Measurements from ENCODE around the gene FHIT. TPM values are rescaled to one million over a fixed set of nuclear protein-coding genes. Genes with fewer than 3 reads are reported as not detected.

FHIT gene
- total RNA-seq, 4 donors from 2014 or later = 3.2 to 10.9 (median 6.4) TPM

DNA sequence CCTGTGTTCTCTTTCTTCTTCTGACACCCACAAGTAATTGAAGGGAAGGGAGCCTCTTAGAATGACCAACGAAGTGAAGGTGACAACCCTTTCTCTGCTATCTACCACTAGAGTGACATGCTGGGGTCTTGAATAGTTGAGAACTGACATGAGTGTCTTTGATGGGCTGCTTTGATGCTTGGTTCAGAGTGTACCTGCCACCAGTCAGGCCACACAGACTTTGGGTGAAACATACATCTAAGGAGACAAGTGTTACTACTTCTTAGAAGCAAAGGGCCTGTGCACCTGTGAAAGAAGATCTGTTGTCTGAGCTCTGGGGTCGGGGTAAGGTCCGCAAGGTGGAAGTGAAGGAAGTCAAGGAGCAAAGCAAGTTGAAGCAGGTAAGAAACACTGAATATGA is 1160.7 kb downstream of the FHIT start:
- no peak for ATAC-seq (ENCODE audit: low FRiP score)
- TF ChIP-seq CTCF (IDR thresholded peaks at IDR 0.05) = no peak
- DNase-seq (ENCODE audit: low spot score) = no peak

DNA sequence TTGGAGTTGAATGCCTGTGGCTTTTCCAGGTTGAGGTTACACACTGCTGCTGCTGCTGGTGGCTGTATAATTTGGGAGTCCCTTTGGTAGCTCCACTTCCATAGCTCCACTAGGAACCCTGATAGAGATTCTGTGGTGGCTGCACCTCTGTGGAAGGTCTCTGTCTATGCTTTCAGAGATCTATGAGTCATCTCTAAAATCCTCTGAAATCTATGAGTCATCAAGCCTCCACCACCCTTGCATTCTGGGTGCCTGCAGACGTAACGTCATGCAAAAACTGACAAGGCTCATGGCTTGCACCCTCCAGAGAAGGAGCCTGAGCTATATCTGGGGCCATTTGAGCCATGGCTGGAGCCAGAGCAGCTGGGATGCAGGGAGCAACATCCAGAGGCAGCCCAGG is 1164.4 kb downstream of the FHIT start:
- DNase-seq (ENCODE audit: low spot score) (no peak), ATAC-seq (ENCODE audit: low FRiP score) (no peak)
- TF ChIP-seq CTCF (IDR thresholded peaks at IDR 0.05) = no peak

GRCh38 chr3:60085649-60086048 is 1165.6 kb downstream of the FHIT start:
- TF ChIP-seq CTCF (IDR thresholded peaks at IDR 0.05) = no peak
- ATAC-seq (ENCODE audit: low FRiP score) = no peak
- DNase-seq (ENCODE audit: low spot score) = no peak

DNA sequence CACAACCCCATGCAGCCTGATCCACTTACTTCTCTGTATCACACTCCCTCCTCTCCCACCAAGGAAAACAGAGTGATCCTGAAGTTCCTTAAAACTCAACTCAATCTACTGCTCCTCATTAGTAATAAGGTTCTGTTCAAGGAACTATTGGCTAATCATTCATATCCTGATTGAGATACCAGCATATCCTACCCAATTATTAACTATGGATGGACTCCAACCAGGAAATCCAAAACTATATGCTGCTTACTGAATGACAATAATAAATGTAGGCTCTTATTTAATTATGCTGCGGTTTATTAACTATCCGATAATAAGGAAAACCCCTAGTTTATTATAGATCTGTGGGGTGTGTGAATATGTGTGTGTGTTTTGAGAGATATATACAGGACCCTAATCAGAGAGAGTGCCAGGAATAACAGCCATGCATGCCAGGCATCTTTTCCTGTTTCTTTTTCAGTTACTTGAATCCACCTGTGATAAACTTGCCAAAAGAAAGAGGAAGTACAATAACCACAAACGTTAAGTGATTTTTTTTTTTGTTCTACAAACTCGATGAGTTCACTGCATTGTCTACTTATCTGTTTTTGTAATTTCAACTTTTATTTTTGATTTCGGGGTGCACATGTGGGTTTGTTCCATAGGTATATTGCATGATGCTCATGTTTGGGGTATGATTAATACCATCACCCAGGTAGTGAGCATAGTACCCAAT is 1169.7 kb downstream of the FHIT start:
- DNase-seq (ENCODE audit: low spot score) (no peak), ATAC-seq (ENCODE audit: low FRiP score) (no peak)
- TF ChIP-seq CTCF (IDR thresholded peaks at IDR 0.05) = no peak

- no peak for DNase-seq (ENCODE audit: low spot score)
- ATAC-seq (ENCODE audit: low FRiP score) = no peak
- no peak for TF ChIP-seq CTCF (IDR thresholded peaks at IDR 0.05)
Measured at GRCh38 chr3:60080648-60081047, 1170.6 kb downstream of the FHIT start.

DNA sequence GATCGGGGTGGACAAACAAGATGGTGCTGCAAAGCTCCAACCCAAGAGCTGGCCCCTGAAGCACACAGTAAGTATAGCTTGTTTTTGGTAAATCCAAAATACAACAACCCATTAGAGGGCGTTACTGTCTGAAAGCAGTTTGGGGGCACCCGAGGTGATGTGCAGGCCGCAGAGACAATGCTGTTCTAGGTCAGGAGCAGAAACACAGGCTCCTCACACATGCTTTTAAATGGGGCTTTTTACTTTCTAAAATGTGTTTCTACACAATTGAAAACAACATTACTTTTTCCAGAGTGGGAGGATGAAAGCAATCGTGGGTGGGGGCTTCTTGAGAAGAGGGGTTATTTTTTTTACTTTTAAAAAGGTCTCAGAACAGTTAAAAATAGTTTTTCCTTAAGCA is 1172.2 kb downstream of the FHIT start:
- ATAC-seq (ENCODE audit: low FRiP score) (no peak), DNase-seq (ENCODE audit: low spot score) (no peak)
- no peak for TF ChIP-seq CTCF (IDR thresholded peaks at IDR 0.05)

DNA sequence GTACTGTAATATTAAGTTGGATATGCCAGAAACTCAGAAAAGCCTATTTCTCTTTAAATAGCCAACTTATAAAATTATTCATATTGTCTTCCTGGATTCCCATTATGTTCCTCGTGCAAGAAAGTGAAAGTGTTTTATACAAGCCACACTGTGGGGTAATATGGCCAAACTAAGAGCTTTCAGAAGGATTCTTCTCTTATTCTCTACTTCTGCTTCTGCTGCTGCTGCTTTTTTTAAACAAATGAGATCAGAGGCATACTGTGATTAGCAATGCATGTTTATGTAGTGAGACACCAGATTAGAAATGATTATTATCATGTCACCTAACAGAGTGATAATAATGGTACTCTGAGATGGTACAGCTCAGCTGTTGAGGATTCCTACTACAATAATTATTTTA is 1174.9 kb downstream of the FHIT start:
- ATAC-seq (ENCODE audit: low FRiP score) (no peak), DNase-seq (ENCODE audit: low spot score) (no peak)
- TF ChIP-seq CTCF (IDR thresholded peaks at IDR 0.05) = no peak

Data from omental fat pad (tissue), 4 donors.